NCI-H526 treated with DMSO at 0.1 percent for 48 hours (cell line): ENCODE data around the gene ARHGEF9.
"Not testable (repeated sequence)": the region's sequence is repeated elsewhere in the genome, so short reads cannot be mapped to it uniquely, and the experiment has no call there.

Source experiments
- DNase-seq: peaks from one replicate; lab custom pipeline; 2025; lab: John Stamatoyannopoulos, UW

Gene ARHGEF9

DNA sequence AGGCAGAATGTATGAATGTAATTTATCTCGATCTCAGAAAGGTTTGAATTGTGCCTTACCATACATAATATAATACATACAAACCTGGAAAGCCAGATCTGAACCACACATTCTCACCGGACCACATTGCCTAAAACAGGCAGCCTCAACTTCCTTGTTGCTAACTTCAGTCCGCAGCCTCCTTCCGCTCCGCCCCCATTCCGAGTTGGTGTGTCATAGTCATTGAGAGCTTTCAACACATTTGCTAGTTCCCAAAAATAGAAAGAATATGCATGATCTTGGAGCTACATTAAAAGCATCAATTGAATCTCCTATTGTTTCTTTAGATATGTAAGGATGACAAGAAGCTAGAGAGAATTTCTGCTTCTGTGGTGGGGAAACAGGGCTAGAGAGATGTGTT lies 127.2 kb downstream of the ARHGEF9 start:
- no peak for DNase-seq

DNA sequence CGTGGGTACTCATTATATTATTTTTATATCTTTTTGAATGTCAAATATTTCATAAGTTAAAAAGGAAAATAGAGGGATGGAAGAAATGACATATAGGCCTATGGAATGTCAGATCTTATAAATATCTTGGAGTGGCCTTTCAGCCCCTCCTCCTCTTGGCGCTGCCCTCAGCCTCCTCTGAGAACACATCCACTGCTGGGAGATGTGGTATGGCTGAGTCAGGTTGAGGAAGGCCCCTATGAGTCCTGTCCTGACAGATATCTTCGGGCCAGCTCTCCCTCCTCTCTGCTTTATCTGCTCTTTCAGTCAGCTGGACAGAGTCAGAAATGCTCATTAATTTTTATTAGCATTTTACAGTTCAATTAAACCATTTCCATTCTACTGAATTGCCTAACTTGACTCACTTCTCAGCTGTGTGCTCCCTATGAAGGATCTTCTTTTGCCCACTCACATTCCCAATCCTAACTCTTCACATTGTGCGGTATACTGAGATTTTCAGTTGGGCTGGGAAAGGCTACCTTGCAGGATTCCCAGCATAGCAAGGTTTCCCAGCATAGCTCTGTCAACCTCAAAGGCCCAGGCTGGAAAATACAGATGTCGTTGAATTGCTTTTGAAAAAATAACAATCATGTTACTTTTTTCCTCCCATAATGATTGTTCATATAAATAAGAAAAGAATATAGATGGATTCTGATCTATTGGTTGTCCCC lies 128.0 kb downstream of the ARHGEF9 start:
- DNase-seq = no peak

- no peak for DNase-seq
Measured at GRCh38 chrX:63652086-63652765, 132.8 kb downstream of the ARHGEF9 start.

- DNase-seq = not testable (repeated sequence)
Measured at GRCh38 chrX:63645748-63646147, 139.3 kb downstream of the ARHGEF9 start.

DNA sequence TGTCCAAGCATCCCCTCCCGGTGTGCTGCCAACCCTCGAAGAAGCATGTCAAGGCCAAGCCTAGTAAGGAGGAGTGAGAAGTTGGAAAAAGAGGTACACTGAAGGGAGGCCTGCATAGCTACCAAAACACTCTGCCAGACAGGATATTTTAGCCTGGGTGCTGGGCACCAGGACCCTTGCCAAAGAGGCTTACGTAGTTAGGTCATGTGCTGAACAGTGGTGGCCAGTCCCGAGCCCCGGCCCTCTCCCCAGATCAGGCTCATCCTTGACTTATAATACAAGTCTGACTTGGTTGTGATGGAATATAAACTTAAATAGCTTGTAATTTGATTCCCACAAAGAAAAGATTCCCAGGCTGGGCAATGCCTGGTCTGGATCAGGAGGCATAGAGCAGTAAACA lies 149.3 kb downstream of the ARHGEF9 start:
- no peak for DNase-seq

DNA sequence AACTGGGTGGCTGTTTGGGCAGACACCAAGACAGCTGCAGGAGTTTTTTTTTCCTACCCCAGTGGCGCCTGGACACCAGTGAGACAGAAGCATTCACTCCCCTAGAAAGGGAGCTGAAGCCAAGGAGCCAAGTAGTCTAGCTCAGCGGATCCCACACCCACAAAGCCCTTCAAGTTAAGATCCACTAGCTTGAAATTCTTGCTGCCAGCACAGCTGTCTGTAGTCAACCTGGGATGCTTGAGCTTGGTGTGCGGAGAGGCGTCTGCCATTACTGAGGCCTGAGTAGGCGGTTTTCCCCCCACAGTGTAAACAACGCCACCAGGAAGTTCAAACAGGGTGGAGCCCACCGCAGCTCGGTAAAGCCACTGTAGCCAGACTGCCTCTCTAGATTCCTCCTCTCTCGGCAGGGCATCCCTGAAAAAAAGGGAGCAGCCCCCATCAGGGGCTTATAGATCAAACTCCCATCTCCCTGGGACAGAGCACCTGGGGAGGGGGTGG lies 171.4 kb downstream of the ARHGEF9 start:
- no peak for DNase-seq

GRCh38 chrX:63585936-63586335 lies 199.1 kb downstream of the ARHGEF9 start:
- no peak for DNase-seq
